ENCODE results near the gene RFX2. TPM values are rescaled to one million over a fixed set of nuclear protein-coding genes. Genes with fewer than 3 reads are reported as not detected.
"Not testable (repeated sequence)": the region's sequence is repeated elsewhere in the genome, so short reads cannot be mapped to it uniquely, and the experiment has no call there.

Gene RFX2
- total RNA-seq, 2 donors from 2014 or later = 6.6 to 11.0 TPM

- WGBS, 2 experiments (ENCODE audit: insufficient coverage in 1 of 2, insufficient read length in 1 of 2) = 88 to 89% methylated on average over 8 of the region's 8 CpGs
- Histone ChIP-seq H3K9me3 (ENCODE audit: control insufficient read depth, low read length) (no peaks in the 10 kb centered on the region), H3K36me3 (ENCODE audit: control insufficient read depth, insufficient read depth, low read length) (peaks cover 25% of the 10 kb centered on the region), H3K27me3 (ENCODE audit: control insufficient read depth, insufficient read depth, low read length, poor library complexity, severe bottlenecking) (no peaks in the 10 kb centered on the region), H3K4me3 (ENCODE audit: low read length) (no peak overlapping the region), H3K4me1 (ENCODE audit: control insufficient read depth, insufficient read depth, low read length) (peaks cover 25% of the 10 kb centered on the region), H3K27ac (ENCODE audit: low read depth, low read length) (no peak overlapping the region), H3K9ac (ENCODE audit: extremely low read depth, low read length, poor library complexity, severe bottlenecking) (no peak overlapping the region)
- H3K9me3 Mint-ChIP-seq = no peaks in the 10 kb centered on the region
- DNase-seq = no peak
- H3K27ac Mint-ChIP-seq = peak overlapping the region; percentile 52
- no peak overlapping the region for H3K4me3 Mint-ChIP-seq
- H3K27me3 Mint-ChIP-seq (ENCODE audit: insufficient read depth) = no peaks in the 10 kb centered on the region
- peaks cover 50% of the 10 kb centered on the region for H3K4me1 Mint-ChIP-seq
- TF ChIP-seq CTCF (conservative IDR thresholded peaks at IDR 0.05) = no peak
- H3K36me3 Mint-ChIP-seq (ENCODE audit: low read depth) = peaks cover 6% of the 10 kb centered on the region
Observed at GRCh38 chr19:5966215-5966614, 144.1 kb downstream of the RFX2 start.

GRCh38 chr19:5964816-5965565, 145.3 kb downstream of the RFX2 start:
- H3K27ac Mint-ChIP-seq = no peak overlapping the region
- DNase-seq = no peak
- H3K9ac ChIP-seq (ENCODE audit: extremely low read depth, low read length, poor library complexity, severe bottlenecking) = no peak overlapping the region
- peaks cover 56% of the 10 kb centered on the region for H3K4me1 Mint-ChIP-seq
- H3K4me3 Mint-ChIP-seq = no peak overlapping the region
- peaks cover 6% of the 10 kb centered on the region for H3K36me3 Mint-ChIP-seq (ENCODE audit: low read depth)
- no peaks in the 10 kb centered on the region for H3K27me3 ChIP-seq (ENCODE audit: control insufficient read depth, insufficient read depth, low read length, poor library complexity, severe bottlenecking)
- H3K36me3 ChIP-seq (ENCODE audit: control insufficient read depth, insufficient read depth, low read length) = peaks cover 19% of the 10 kb centered on the region
- H3K4me1 ChIP-seq (ENCODE audit: control insufficient read depth, insufficient read depth, low read length) = peaks cover 25% of the 10 kb centered on the region
- 94 to 100% methylated on average over 3 to 4 of the region's 5 CpGs for WGBS, 2 experiments (ENCODE audit: insufficient coverage in 1 of 2, insufficient read length in 1 of 2)
- H3K9me3 ChIP-seq (ENCODE audit: control insufficient read depth, low read length) = no peaks in the 10 kb centered on the region
- no peaks in the 10 kb centered on the region for H3K27me3 Mint-ChIP-seq (ENCODE audit: insufficient read depth)
- H3K27ac ChIP-seq (ENCODE audit: low read depth, low read length) = no peak overlapping the region
- no peak for TF ChIP-seq CTCF (conservative IDR thresholded peaks at IDR 0.05)
- no peaks in the 10 kb centered on the region for H3K9me3 Mint-ChIP-seq
- H3K4me3 ChIP-seq (ENCODE audit: low read length) = no peak overlapping the region

GRCh38 chr19:5963855-5964254, 146.4 kb downstream of the RFX2 start:
- no peak for DNase-seq
- Mint-ChIP-seq H3K9me3 (no peaks in the 10 kb centered on the region), H3K27ac (peak overlapping the region; percentile 70), H3K4me1 (peaks cover 53% of the 10 kb centered on the region), H3K27me3 (ENCODE audit: insufficient read depth) (no peaks in the 10 kb centered on the region), H3K36me3 (ENCODE audit: low read depth) (peaks cover 6% of the 10 kb centered on the region), H3K4me3 (no peak overlapping the region)
- Histone ChIP-seq H3K27me3 (ENCODE audit: control insufficient read depth, insufficient read depth, low read length, poor library complexity, severe bottlenecking) (no peaks in the 10 kb centered on the region), H3K36me3 (ENCODE audit: control insufficient read depth, insufficient read depth, low read length) (peaks cover 19% of the 10 kb centered on the region), H3K4me3 (ENCODE audit: low read length) (no peak overlapping the region), H3K27ac (ENCODE audit: low read depth, low read length) (no peak overlapping the region), H3K9ac (ENCODE audit: extremely low read depth, low read length, poor library complexity, severe bottlenecking) (no peak overlapping the region), H3K9me3 (ENCODE audit: control insufficient read depth, low read length) (no peaks in the 10 kb centered on the region), H3K4me1 (ENCODE audit: control insufficient read depth, insufficient read depth, low read length) (peaks cover 20% of the 10 kb centered on the region)
- WGBS, 2 experiments (ENCODE audit: insufficient coverage in 1 of 2, insufficient read length in 1 of 2) = 94 to 100% methylated on average over 1 to 7 of the region's 7 CpGs
- TF ChIP-seq CTCF (conservative IDR thresholded peaks at IDR 0.05) = no peak

GRCh38 chr19:5963259-5963658, 147.0 kb downstream of the RFX2 start:
- H3K27me3 ChIP-seq (ENCODE audit: control insufficient read depth, insufficient read depth, low read length, poor library complexity, severe bottlenecking); DNase-seq; H3K4me3 Mint-ChIP-seq; H3K9ac ChIP-seq (ENCODE audit: extremely low read depth, low read length, poor library complexity, severe bottlenecking); H3K9me3 ChIP-seq (ENCODE audit: control insufficient read depth, low read length); H3K4me3 ChIP-seq (ENCODE audit: low read length); H3K27ac ChIP-seq (ENCODE audit: low read depth, low read length); H3K9me3 Mint-ChIP-seq; H3K27ac Mint-ChIP-seq; H3K27me3 Mint-ChIP-seq (ENCODE audit: insufficient read depth); H3K36me3 Mint-ChIP-seq (ENCODE audit: low read depth): not testable (repeated sequence)
- H3K4me1 Mint-ChIP-seq = peaks cover 51% of the 10 kb centered on the region
- Histone ChIP-seq H3K36me3 (ENCODE audit: control insufficient read depth, insufficient read depth, low read length) (peaks cover 19% of the 10 kb centered on the region), H3K4me1 (ENCODE audit: control insufficient read depth, insufficient read depth, low read length) (peaks cover 14% of the 10 kb centered on the region)
- 94 to 96% methylated on average over 6 of the region's 6 CpGs for WGBS, 2 experiments (ENCODE audit: insufficient coverage in 1 of 2, insufficient read length in 1 of 2)

Data from endodermal cell (in vitro differentiated cells).